Tibial nerve (tissue), 4 donors: ENCODE data around the gene LSS. TPM values are rescaled to one million over a fixed set of nuclear protein-coding genes. Genes with fewer than 3 reads are reported as not detected.

Source experiments
- DNase-seq, 2 donors: peaks; one replicate each; pipeline ENCODE4 v3.0.0-alpha.2; 2019; ENCODE audit warnings: low spot score in 2 of 2
- H3K27ac ChIP-seq, 4 donors: fragments of 200-600 bp; sonication (generic) in 3 of 4; one replicate each; pipeline ENCODE4 v1.5.1; 2017 to 2019; ENCODE audit warnings: mild to moderate bottlenecking in 1 of 4
- H3K27me3 ChIP-seq, 2 donors: fragments of 200-600 bp; sonication (generic) in 1 of 2; one replicate each; pipeline versions ENCODE4 v1.5.1 to v1.6.0; 2017 to 2019
- H3K36me3 ChIP-seq, 3 donors: fragments of 200-600 bp; sonication (generic); one replicate each; pipeline ENCODE4 v1.5.1; 2018 to 2019
- H3K4me1 ChIP-seq, 4 donors: fragments of 200-600 bp; sonication (generic) in 3 of 4; one replicate each; pipeline ENCODE4 v1.5.1; 2017 to 2019
- H3K4me3 ChIP-seq, 4 donors: fragments of 200-600 bp; sonication (generic) in 3 of 4; one replicate each; pipeline ENCODE4 v1.5.1; 2017 to 2019; ENCODE audit warnings: mild to moderate bottlenecking in 1 of 4, moderate library complexity in 1 of 4
- H3K9me3 ChIP-seq, 4 donors: fragments of 200-600 bp; sonication (generic) in 3 of 4; one replicate each; pipeline ENCODE4 v1.5.1; 2017 to 2019
- EP300 ChIP-seq, 2 donors: sonication (generic); formaldehyde crosslinking; IDR thresholded peaks; one replicate each; pipeline ENCODE4 v1.6.1; 2017; ENCODE audit warnings: antibody characterized with exemption in 2 of 2, mild to moderate bottlenecking in 1 of 2
- POLR2A ChIP-seq, 2 donors: fragments of 450-650 bp; IDR thresholded peaks; one replicate each; pipeline ENCODE4 v1.6.1; 2017; ENCODE audit warnings: antibody characterized with exemption in 2 of 2, mild to moderate bottlenecking in 2 of 2, moderate library complexity in 2 of 2
- WGBS, 2 donors: methylation state at CpG; one replicate each; pipeline ENCODE4 v1.1.5; 2018; 5-methylcytosine and 5-hydroxymethylcytosine counted together
- total RNA-seq, 4 donors: library from RNA; depleted of rRNA; stranded (reverse); fragments of >200 nt; gene quantifications; one replicate each; pipeline ENCODE4 v1.1.0, GENCODE V29; 2016
- TF ChIP-seq, protein P1 (sequence below), 5 experiments: fragments of 200-600 bp in 3 of 5; fragments of 450-650 bp in 2 of 5; sonication (generic) in 3 of 5; IDR thresholded peaks; one replicate each; pipeline ENCODE4 v1.5.1; 2016 to 2019; ENCODE audit warnings: antibody characterized with exemption in 5 of 5, mild to moderate bottlenecking in 3 of 5, moderate library complexity in 2 of 5

LSS gene
- total RNA-seq, 4 donors from 2014 or later = 69.3 to 132 (median 80.6) TPM

DNA sequence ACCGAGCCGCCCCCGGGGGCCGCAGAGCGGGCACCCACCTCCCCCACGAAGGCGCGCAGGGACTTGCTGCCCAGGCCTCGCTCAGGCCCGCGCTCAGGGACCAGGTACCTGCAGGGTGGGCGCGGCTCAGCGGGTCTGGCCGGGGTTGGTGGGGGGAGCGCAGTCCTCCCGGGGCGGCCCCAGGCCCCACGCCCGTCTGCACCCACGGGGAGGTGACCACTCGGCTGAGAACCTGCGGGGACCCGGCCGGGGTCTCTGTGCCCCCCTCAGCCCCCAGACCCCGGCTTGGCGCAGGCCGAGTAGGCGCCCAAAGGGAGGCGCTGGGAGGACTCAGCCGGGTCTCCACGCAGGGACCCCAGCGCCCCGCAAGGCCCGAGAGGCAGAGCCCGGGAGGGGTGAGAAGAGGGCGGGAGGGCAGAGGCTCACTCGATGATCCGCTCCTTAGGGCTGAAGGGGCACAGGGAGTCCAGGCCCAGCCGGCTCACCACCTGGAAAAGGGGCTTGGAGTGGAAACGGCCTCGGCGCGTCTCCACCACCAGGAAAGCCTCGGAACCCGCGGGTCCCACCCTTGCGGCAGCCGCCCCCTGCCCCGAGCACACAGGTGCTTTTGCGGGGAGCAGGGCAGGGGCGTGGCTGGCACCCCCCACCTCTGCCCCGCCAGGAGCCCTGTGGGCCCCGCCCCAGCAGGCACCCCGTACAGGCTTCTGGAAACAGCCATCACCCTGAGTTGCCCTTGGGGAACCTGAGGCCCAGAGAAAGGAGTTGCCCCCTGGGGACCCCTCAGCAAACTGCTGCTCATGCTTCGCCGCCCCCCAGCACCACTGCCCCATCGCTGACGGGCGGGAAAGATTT, 82.5 kb downstream of the LSS start:
- peaks cover 0 to 10% (median 0%) of the 10 kb centered on the region in 4 donors for H3K4me1 ChIP-seq
- WGBS, 2 donors = 89 to 93% methylated on average over 42 to 45 of the region's 60 CpGs
- H3K27me3 ChIP-seq = no peaks in the 10 kb centered on the region
- TF ChIP-seq POLR2A (IDR thresholded peaks at IDR 0.05) = no peak
- TF ChIP-seq, protein P1, sequence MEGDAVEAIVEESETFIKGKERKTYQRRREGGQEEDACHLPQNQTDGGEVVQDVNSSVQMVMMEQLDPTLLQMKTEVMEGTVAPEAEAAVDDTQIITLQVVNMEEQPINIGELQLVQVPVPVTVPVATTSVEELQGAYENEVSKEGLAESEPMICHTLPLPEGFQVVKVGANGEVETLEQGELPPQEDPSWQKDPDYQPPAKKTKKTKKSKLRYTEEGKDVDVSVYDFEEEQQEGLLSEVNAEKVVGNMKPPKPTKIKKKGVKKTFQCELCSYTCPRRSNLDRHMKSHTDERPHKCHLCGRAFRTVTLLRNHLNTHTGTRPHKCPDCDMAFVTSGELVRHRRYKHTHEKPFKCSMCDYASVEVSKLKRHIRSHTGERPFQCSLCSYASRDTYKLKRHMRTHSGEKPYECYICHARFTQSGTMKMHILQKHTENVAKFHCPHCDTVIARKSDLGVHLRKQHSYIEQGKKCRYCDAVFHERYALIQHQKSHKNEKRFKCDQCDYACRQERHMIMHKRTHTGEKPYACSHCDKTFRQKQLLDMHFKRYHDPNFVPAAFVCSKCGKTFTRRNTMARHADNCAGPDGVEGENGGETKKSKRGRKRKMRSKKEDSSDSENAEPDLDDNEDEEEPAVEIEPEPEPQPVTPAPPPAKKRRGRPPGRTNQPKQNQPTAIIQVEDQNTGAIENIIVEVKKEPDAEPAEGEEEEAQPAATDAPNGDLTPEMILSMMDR (IDR thresholded peaks at IDR 0.05) = no peak
- no peak for TF ChIP-seq EP300 (IDR thresholded peaks at IDR 0.05)
- no peaks in the 10 kb centered on the region for H3K9me3 ChIP-seq
- no peak overlapping the region for H3K27ac ChIP-seq
- peak in 1 of 2 donors; percentile 9 for DNase-seq
- no peaks in the 10 kb centered on the region for H3K36me3 ChIP-seq
- no peak overlapping the region for H3K4me3 ChIP-seq

DNA sequence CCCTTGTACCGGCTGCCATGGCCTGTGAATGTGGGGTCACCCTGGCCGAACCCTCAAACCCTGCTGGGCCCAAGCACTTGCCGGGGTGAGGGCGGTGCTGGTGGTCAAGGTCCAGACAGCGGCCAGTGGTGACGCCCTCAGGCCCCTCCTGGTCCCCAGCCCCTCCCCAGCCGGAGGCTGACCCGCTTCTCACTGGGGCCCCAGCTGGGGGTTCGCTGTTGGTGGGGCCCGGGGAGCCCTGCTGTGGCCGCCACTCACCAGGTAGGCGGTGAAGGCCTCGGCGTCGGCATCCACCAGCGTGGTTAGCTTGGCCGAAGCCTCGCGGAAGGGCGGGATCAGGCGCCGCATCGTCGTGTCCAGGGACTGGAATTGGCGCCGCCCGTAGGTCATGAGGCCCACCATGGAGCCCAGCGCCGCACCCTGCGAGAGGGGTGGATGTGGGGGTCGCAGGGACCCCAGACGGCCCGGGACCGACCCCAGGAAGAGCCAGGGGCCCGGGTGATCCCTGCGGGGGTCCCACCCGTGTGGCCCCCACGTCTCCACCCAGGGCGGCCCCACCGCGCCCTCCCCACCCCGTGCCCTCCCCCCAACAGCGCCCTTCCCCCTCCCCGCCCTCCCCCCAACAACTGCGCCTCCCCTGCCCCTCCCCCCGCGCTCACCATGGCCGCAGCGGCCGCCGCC, 83.3 kb downstream of the LSS start:
- WGBS, 2 donors = 82 to 90% methylated on average over 8 to 34 of the region's 51 CpGs
- peak in 1 of 2 donors; percentile 7 for DNase-seq

GRCh38 chr21:46144464-46145070, 84.0 kb downstream of the LSS start:
- no peak for DNase-seq

More for the DNA sequence above, 83.3 kb downstream of the LSS start:
- TF ChIP-seq EP300 (IDR thresholded peaks at IDR 0.05) = no peak
- TF ChIP-seq, protein P1 (IDR thresholded peaks at IDR 0.05) = no peak
- TF ChIP-seq POLR2A (IDR thresholded peaks at IDR 0.05) = no peak
- no peaks in the 10 kb centered on the region for H3K9me3 ChIP-seq
- no peaks in the 10 kb centered on the region for H3K36me3 ChIP-seq
- H3K4me1 ChIP-seq = peaks cover 0 to 10% (median 0%) of the 10 kb centered on the region in 4 donors
- no peak overlapping the region for H3K27ac ChIP-seq
- no peak overlapping the region for H3K4me3 ChIP-seq
- H3K27me3 ChIP-seq = peaks cover 0 to 4% of the 10 kb centered on the region in 2 donors

DNA sequence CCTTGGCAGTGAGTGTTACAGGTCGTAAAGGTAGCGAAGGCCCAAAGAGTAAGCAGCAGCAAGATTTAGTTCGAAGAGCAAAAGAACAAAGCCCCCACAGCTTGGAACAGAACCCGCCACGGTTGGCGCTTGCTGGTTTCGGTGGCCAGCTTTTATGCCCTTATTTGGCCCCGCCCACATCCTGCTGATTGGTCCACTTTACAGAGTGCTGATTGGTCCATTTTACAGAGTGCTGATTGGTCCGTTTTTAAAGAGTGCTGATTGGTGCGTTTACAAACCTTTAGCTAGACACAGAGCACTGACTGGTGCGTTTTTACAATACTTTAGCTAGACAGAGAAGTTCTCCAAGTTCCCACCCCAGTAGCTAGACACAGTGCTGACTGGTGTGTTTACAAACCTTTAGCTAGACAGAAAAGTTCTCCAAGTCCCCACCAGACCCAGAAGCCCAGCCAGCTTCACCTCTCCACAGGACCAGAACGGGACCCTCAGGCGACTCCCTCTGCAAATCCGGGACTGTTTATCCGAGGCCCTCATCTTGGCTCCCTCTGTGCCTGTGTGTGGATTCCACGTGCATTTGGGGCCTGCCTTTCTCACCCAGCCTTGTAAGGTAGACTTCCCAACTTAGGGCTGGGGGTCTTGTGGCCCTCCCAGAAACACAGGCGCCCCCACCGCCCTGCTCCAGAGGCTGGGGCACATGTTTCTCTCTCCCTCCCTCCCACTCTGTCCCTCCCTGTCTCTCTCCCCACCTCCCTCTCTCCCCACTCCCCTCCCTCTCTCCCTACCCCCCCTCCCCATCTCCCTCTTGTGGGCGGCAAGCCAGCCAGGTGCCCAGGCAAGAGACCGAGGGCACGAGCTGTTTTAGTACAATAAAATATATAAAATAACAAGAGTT, 85.7 kb downstream of the LSS start:
- TF ChIP-seq EP300 (IDR thresholded peaks at IDR 0.05) (no peak), POLR2A (IDR thresholded peaks at IDR 0.05) (no peak)
- TF ChIP-seq, protein P1 (IDR thresholded peaks at IDR 0.05) = no peak
- H3K4me1 ChIP-seq = peaks cover 0 to 10% (median 0%) of the 10 kb centered on the region in 4 donors
- H3K9me3 ChIP-seq = no peaks in the 10 kb centered on the region
- H3K27me3 ChIP-seq = peaks cover 0 to 13% of the 10 kb centered on the region in 2 donors
- H3K36me3 ChIP-seq = no peaks in the 10 kb centered on the region
- H3K27ac ChIP-seq = no peak overlapping the region
- peak overlapping the region in 1 of 4 donors; percentile 10 for H3K4me3 ChIP-seq
- WGBS, 2 donors = 82 to 85% methylated on average over 19 to 21 of the region's 21 CpGs
- no peak for DNase-seq

More at GRCh38 chr21:46144464-46145070, 84.0 kb downstream of the LSS start:
- Histone ChIP-seq H3K27ac (no peak overlapping the region), H3K4me1 (peaks cover 0 to 10% (median 0%) of the 10 kb centered on the region in 4 donors), H3K9me3 (no peaks in the 10 kb centered on the region), H3K4me3 (no peak overlapping the region), H3K36me3 (no peaks in the 10 kb centered on the region), H3K27me3 (peaks cover 0 to 9% of the 10 kb centered on the region in 2 donors)
- TF ChIP-seq, protein P1 (IDR thresholded peaks at IDR 0.05) = no peak
- TF ChIP-seq POLR2A (IDR thresholded peaks at IDR 0.05) (no peak), EP300 (IDR thresholded peaks at IDR 0.05) (no peak)
- 28 to 42% methylated on average over 2 to 4 of the region's 4 CpGs for WGBS, 2 donors
